ENCODE measurements around the gene CALHM6.
A peak's percentile ranks its signal among the peaks of the same experiment; 100 is the strongest.

Gene CALHM6

GRCh38 chr6:116439522-116440051, 21.6 kb upstream of the CALHM6 start:
- POLR2A ChIA-PET, result no interaction called here
- no peak for TF ChIP-seq CTCF (IDR thresholded peaks at IDR 0.05; ENCODE audit: control extremely low read depth, extremely low read depth, low read depth, missing control alignments)
- CTCF ChIA-PET, result interaction anchor here (0.8 to 3.7 kb wide), 10 partner anchors 9 to 152 kb away, joined by 3 to 15 read pairs (median 4); no protein-coding TSS in a partner anchor
- no peak for DNase-seq (ENCODE audit: extremely low spot score)

- DNase-seq (ENCODE audit: extremely low spot score), result no peak
- no peak for TF ChIP-seq CTCF (IDR thresholded peaks at IDR 0.05; ENCODE audit: control extremely low read depth, extremely low read depth, low read depth, missing control alignments)
- CTCF ChIA-PET, result interaction anchor here (0.8 to 6.9 kb wide), 6 partner anchors 10 to 129 kb away, joined by 3 to 61 read pairs (median 8); no protein-coding TSS in a partner anchor
- POLR2A ChIA-PET, result no interaction called here
Measured at GRCh38 chr6:116443105-116443504, 18.1 kb upstream of the CALHM6 start.

GRCh38 chr6:116444092-116444491, 17.1 kb upstream of the CALHM6 start:
- TF ChIP-seq CTCF (IDR thresholded peaks at IDR 0.05; ENCODE audit: control extremely low read depth, extremely low read depth, low read depth, missing control alignments), result peak; percentile 71
- peak; percentile 32 for DNase-seq (ENCODE audit: extremely low spot score)
- ChIA-PET CTCF (interaction anchor here (0.6 to 6.9 kb wide), 20 partner anchors 8 to 175 kb away, joined by 3 to 61 read pairs (median 4); partner anchors contain the start of genes CALHM4 and CALHM6), POLR2A (no interaction called here)

- POLR2A ChIA-PET, result no interaction called here
- TF ChIP-seq CTCF (IDR thresholded peaks at IDR 0.05; ENCODE audit: control extremely low read depth, extremely low read depth, low read depth, missing control alignments), result no peak
- CTCF ChIA-PET, result interaction anchor here (0.6 to 6.9 kb wide), 23 partner anchors 8 to 176 kb away, joined by 3 to 61 read pairs (median 4); partner anchors contain the start of genes CALHM4 and CALHM6
Measured at GRCh38 chr6:116444575-116444974, 16.6 kb upstream of the CALHM6 start.

GRCh38 chr6:116445102-116445501, 16.1 kb upstream of the CALHM6 start:
- TF ChIP-seq CTCF (IDR thresholded peaks at IDR 0.05; ENCODE audit: control extremely low read depth, extremely low read depth, low read depth, missing control alignments), result no peak
- POLR2A ChIA-PET, result no interaction called here
- DNase-seq (ENCODE audit: extremely low spot score), result no peak
- CTCF ChIA-PET, result interaction anchor here (0.7 to 6.9 kb wide), 18 partner anchors 8 to 176 kb away, joined by 3 to 61 read pairs (median 4); partner anchors contain the start of genes CALHM4 and CALHM6

More at GRCh38 chr6:116444575-116444974, 16.6 kb upstream of the CALHM6 start:
- no peak for DNase-seq (ENCODE audit: extremely low spot score)

- DNase-seq (ENCODE audit: extremely low spot score), result no peak
- ChIA-PET POLR2A (interaction anchor here (0.7 kb wide), 1 partner anchor 284 kb away, joined by 3 read pairs; no protein-coding TSS in a partner anchor), CTCF (interaction anchor here (1.2 to 6.9 kb wide), 5 partner anchors 16 to 177 kb away, joined by 3 to 61 read pairs (median 3); no protein-coding TSS in a partner anchor)
- TF ChIP-seq CTCF (IDR thresholded peaks at IDR 0.05; ENCODE audit: control extremely low read depth, extremely low read depth, low read depth, missing control alignments), result no peak
Measured at GRCh38 chr6:116446399-116446798, 14.8 kb upstream of the CALHM6 start.

All from GM10248 (cell line).